Osteocyte (in vitro differentiated cells): ENCODE results near the gene KCNK7. TPM values are rescaled to one million over a fixed set of nuclear protein-coding genes. Genes with fewer than 3 reads are reported as not detected.

Experiments
- DNase-seq: peaks from one replicate; pipeline ENCODE4 v3.0.0; 2021; ENCODE audit warnings: mixed read lengths; ENCODE audit not compliant: unreplicated experiment; ENCODE audit errors: extremely low spot score
- H3K27ac Mint-ChIP-seq: one replicate; pipeline ENCODE4 v1.8.0; 2021; ENCODE audit warnings: mild to moderate bottlenecking, mixed read lengths; ENCODE audit not compliant: unreplicated experiment
- H3K27me3 Mint-ChIP-seq: one replicate; pipeline ENCODE4 v1.8.0; 2021; ENCODE audit warnings: mixed read lengths; ENCODE audit not compliant: unreplicated experiment
- H3K36me3 Mint-ChIP-seq: one replicate; pipeline ENCODE4 v1.8.0; 2021; ENCODE audit warnings: mixed read lengths; ENCODE audit not compliant: unreplicated experiment
- H3K4me1 Mint-ChIP-seq: one replicate; pipeline ENCODE4 v1.8.0; 2021; ENCODE audit warnings: mixed read lengths; ENCODE audit not compliant: unreplicated experiment
- H3K4me3 Mint-ChIP-seq: one replicate; pipeline ENCODE4 v1.8.0; 2021; ENCODE audit warnings: mild to moderate bottlenecking, moderate library complexity, mixed read lengths; ENCODE audit not compliant: unreplicated experiment
- H3K9me3 Mint-ChIP-seq: one replicate; pipeline ENCODE4 v1.8.0; 2021; ENCODE audit warnings: mixed read lengths; ENCODE audit not compliant: unreplicated experiment
- total RNA-seq: library from RNA; stranded (reverse); gene quantifications from 2 replicates; pipeline ENCODE4 v1.2.1, GENCODE V29; 2021
- TF ChIP-seq, protein P1 (sequence below): fragments of 200-600 bp; sonication (generic); IDR thresholded peaks from 2 replicates; pipeline ENCODE4 v1.5.0; 2021; ENCODE audit warnings: antibody characterized with exemption, mild to moderate bottlenecking, moderate library complexity

The KCNK7 gene
- total RNA-seq, 1 donor from 2014 or later, result not detected

DNA sequence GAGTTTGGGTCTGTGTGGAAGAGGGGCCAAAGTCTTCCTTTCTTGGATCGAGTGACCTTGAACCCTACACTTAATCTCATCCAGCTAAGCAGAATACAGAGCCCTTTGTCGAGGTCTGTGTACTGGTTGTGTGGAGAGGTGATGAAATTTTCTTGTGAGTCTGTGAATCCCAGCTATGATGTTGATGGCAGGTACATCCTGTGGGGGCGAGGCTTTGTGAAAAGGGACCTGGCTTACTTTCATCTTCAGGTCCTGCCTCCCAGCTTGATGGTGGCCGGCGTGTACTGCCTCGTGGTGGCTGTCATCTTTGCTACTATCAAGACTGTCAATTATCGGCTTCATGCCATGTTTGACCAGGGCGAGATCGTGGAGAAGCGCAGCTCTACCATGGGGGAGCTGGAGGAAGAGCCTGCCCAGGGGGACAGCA, 21.0 kb upstream of the KCNK7 start:
- peak overlapping the region; percentile 84 for H3K4me3 Mint-ChIP-seq
- H3K36me3 Mint-ChIP-seq, result peaks cover 15% of the 10 kb centered on the region
- H3K27me3 Mint-ChIP-seq, result no peaks in the 10 kb centered on the region
- peak overlapping the region; percentile 75 for H3K27ac Mint-ChIP-seq
- no peak for DNase-seq
- H3K4me1 Mint-ChIP-seq, result peaks cover 22% of the 10 kb centered on the region
- H3K9me3 Mint-ChIP-seq, result no peaks in the 10 kb centered on the region
- TF ChIP-seq, protein P1, sequence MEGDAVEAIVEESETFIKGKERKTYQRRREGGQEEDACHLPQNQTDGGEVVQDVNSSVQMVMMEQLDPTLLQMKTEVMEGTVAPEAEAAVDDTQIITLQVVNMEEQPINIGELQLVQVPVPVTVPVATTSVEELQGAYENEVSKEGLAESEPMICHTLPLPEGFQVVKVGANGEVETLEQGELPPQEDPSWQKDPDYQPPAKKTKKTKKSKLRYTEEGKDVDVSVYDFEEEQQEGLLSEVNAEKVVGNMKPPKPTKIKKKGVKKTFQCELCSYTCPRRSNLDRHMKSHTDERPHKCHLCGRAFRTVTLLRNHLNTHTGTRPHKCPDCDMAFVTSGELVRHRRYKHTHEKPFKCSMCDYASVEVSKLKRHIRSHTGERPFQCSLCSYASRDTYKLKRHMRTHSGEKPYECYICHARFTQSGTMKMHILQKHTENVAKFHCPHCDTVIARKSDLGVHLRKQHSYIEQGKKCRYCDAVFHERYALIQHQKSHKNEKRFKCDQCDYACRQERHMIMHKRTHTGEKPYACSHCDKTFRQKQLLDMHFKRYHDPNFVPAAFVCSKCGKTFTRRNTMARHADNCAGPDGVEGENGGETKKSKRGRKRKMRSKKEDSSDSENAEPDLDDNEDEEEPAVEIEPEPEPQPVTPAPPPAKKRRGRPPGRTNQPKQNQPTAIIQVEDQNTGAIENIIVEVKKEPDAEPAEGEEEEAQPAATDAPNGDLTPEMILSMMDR, result no peak

DNA sequence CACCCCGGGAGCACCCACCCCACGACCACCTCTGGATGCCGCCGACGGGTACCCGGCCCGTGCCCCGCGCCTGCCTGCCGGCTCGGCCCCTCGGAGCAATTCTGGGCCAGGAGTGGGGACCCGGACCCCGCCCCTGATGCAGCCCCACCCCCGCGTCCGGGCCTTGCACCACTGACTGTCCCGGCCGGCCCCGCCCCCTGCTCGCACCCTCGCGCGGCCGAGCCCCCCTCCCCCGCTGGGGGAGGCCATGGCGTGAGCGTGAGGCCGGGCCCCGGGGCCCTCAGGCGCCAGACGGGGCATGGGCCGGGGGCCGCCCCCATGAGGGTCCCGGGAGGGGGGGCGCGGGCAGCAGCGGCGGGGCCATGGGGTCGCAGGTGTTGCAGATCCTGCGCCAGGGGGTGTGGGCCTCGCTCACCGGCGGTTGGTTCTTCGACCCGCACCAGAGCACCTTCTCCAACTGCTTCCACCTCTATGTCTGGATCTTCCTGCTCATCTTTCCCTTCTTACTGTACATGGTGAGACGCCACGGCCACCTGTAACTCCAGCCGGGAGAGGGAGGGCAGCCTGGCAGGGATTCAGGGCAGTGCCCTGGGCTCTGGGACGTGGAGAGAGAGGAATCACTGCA, 20.5 kb upstream of the KCNK7 start:
- TF ChIP-seq, protein P1, result no peak
- no peaks in the 10 kb centered on the region for H3K9me3 Mint-ChIP-seq

DNA sequence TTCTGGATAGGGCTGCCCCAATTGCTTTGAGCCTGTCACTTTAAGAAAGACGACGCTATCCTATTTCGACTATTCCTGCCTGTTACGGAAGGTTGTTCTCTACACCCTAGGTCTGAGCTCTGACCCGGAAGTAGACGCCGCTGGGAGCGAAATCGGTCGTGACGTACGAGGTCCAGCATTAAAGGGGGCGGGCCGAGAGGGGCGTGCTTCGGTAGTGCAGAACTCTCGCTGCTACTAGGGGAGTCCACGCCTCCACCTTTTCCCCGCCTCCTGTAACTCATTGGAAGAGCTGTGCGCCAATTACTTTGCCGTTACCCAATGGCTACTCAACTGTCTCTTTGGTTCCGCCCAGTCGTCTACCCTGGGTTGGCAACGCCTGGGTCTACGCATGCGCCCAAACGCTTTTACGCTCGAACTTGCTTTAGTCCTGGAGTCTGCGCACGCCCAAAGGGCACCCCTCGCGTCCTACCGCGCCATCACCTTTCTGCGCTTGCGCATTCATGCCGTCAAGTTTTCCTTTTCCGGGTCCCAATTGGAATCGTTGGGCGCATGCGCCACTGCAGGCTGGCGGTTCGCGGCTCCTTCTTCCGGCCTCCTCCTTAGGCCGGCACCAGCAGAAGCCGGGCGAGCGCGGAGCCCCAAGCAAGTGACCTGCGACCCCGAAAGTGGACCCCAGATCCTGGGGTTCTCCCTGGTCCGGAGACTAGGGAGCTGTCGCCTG, 19.8 kb upstream of the KCNK7 start, which contains the start of gene PCNX3:
Gene PCNX3 (plus strand): TSS at position 548 of the 721 bp plus-strand sequence. CDS start 536 bp downstream, outside the sequence.
- peaks cover 14% of the 10 kb centered on the region for H3K36me3 Mint-ChIP-seq

More for the DNA sequence above, 20.5 kb upstream of the KCNK7 start:
- H3K27ac Mint-ChIP-seq, result peak overlapping the region; percentile 94
- no peaks in the 10 kb centered on the region for H3K27me3 Mint-ChIP-seq
- DNase-seq, result no peak
- peaks cover 26% of the 10 kb centered on the region for H3K4me1 Mint-ChIP-seq
- peak overlapping the region; percentile 89 for H3K4me3 Mint-ChIP-seq
- H3K36me3 Mint-ChIP-seq, result peaks cover 14% of the 10 kb centered on the region

DNA sequence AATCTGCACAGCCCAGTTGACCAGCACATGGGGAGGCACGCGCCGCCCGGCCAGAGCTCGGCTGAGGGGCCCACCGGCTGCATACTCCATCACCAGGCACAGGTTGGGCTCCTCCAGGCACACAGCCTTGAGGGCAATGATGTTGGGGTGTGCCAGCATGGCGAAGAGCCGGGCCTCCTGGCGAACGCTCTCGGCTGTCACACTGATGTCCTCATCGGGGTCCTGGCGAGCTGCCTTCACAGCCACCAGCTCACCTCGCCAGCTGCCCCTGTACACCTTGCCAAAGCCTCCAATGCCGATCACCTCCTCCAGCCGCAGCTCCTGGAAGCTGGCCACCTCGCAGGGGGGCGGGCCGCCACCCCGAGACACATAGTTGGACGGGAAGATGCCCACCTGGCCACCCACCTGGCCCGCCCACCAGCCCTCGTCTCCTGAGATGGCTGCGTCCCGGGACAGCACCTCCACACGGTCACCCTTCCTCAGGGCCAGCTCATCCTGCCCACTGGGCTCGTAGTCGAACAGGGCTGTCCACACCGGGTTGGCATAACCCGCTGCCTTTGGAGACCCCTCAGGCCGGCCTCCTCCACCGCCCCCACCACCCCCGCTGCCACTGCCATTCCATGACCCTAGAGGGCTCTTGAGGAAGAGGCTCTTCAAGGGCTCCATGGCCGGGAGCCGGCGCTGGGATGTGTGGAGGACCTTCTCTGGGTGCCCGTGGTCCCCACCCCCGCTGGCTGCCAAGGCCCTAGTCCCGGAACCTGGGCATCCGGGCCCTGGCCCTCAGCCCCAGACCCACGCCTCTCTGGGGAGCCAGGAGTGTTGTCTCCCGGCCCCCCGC, 17.7 kb upstream of the KCNK7 start:
- TF ChIP-seq, protein P1, result no peak
- peak overlapping the region; percentile 62 for H3K27ac Mint-ChIP-seq
- DNase-seq, result no peak
- peak overlapping the region; percentile 89 for H3K4me3 Mint-ChIP-seq
- no peaks in the 10 kb centered on the region for H3K27me3 Mint-ChIP-seq
- peaks cover 44% of the 10 kb centered on the region for H3K4me1 Mint-ChIP-seq
- no peaks in the 10 kb centered on the region for H3K9me3 Mint-ChIP-seq
- H3K36me3 Mint-ChIP-seq, result peaks cover 12% of the 10 kb centered on the region

More for the DNA sequence above, 19.8 kb upstream of the KCNK7 start, which contains the start of gene PCNX3:
- TF ChIP-seq, protein P1, result no peak
- no peaks in the 10 kb centered on the region for H3K27me3 Mint-ChIP-seq
- H3K27ac Mint-ChIP-seq, result peak within 1 kb of the TSS; percentile 94
- peak within 1 kb of the TSS; percentile 89 for H3K4me3 Mint-ChIP-seq
- DNase-seq, result peak; percentile 100
- peaks cover 33% of the 10 kb centered on the region for H3K4me1 Mint-ChIP-seq
- no peaks in the 10 kb centered on the region for H3K9me3 Mint-ChIP-seq
